Measurements from ENCODE around the gene GAPDHS. TPM values are rescaled to one million over a fixed set of nuclear protein-coding genes. Genes with fewer than 3 reads are reported as not detected.

Gene GAPDHS
- total RNA-seq, 4 donors from 2014 or later = not detected

DNA sequence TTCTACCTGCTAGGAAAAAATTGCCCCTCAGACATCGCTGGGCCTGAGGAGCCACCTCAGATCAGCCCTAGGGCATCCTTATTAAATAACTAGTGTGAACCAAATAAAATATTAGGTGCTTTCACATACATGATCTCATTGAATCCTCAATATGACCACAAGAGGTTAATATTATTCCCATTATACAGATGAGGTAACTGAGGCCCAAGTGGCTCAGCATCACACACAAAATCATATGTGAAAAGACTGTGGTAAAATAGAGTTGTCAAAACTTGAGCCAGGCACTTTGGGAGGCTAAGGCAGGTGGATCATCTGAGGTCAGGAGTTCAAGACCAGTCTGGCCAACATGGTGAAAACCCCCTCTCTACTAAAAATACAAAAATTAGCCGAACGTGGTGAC lies 16.9 kb upstream of the GAPDHS start:
- no peak for TF ChIP-seq POLR2A (IDR thresholded peaks at IDR 0.05)
- TF ChIP-seq, protein P1, sequence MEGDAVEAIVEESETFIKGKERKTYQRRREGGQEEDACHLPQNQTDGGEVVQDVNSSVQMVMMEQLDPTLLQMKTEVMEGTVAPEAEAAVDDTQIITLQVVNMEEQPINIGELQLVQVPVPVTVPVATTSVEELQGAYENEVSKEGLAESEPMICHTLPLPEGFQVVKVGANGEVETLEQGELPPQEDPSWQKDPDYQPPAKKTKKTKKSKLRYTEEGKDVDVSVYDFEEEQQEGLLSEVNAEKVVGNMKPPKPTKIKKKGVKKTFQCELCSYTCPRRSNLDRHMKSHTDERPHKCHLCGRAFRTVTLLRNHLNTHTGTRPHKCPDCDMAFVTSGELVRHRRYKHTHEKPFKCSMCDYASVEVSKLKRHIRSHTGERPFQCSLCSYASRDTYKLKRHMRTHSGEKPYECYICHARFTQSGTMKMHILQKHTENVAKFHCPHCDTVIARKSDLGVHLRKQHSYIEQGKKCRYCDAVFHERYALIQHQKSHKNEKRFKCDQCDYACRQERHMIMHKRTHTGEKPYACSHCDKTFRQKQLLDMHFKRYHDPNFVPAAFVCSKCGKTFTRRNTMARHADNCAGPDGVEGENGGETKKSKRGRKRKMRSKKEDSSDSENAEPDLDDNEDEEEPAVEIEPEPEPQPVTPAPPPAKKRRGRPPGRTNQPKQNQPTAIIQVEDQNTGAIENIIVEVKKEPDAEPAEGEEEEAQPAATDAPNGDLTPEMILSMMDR (IDR thresholded peaks at IDR 0.05 in 4 of 5, conservative IDR thresholded peaks at IDR 0.05 in 1 of 5) = no peak
- intact Hi-C loops (cut with DNase I; ENCODE audit: low total_unique reads) (no loop called here), in situ Hi-C loops (cut with MboI; ENCODE audit: low sequenced_read_pairs in 4 of 4) (no loop called here)
- Histone ChIP-seq H3K9me3 (no peaks in the 10 kb centered on the region), H3K4me3 (no peak overlapping the region), H3K27me3 (peaks cover 7 to 18% (median 14%) of the 10 kb centered on the region in 3 donors), H3K36me3 (no peaks in the 10 kb centered on the region), H3K4me1 (no peaks in the 10 kb centered on the region), H3K27ac (no peak overlapping the region)
- ATAC-seq = no peak
- DNase-seq = no peak

DNA sequence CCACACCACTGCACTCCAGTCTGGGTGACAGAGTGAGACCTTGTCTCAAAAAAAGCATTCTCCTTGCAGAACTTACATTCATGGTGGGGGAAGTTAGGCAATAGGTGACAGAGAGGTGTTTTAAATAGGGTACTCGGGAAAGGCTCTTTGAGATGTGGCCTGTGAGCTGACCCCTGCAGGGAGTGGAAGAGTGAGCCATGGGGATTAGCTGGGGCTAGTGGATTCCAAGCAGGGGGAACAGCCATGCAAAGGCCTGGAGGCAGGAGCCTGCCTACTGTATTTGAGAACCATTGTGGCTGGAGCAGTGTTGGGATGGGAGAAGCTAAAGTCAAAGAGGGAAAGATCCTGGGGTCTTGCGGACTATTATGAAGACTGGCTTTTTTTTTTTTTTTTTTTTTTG lies 15.9 kb upstream of the GAPDHS start:
- no peaks in the 10 kb centered on the region for H3K4me1 ChIP-seq
- TF ChIP-seq POLR2A (IDR thresholded peaks at IDR 0.05) = no peak
- TF ChIP-seq, protein P1 (IDR thresholded peaks at IDR 0.05 in 4 of 5, conservative IDR thresholded peaks at IDR 0.05 in 1 of 5) = no peak
- no peak for ATAC-seq
- H3K9me3 ChIP-seq = no peaks in the 10 kb centered on the region
- DNase-seq = no peak
- H3K4me3 ChIP-seq = no peak overlapping the region
- H3K27me3 ChIP-seq = peaks cover 7 to 10% (median 10%) of the 10 kb centered on the region in 3 donors
- H3K36me3 ChIP-seq = no peaks in the 10 kb centered on the region
- in situ Hi-C loops (cut with MboI; ENCODE audit: low sequenced_read_pairs in 4 of 4) (no loop called here), intact Hi-C loops (cut with DNase I; ENCODE audit: low total_unique reads) (no loop called here)
- no peak overlapping the region for H3K27ac ChIP-seq

DNA sequence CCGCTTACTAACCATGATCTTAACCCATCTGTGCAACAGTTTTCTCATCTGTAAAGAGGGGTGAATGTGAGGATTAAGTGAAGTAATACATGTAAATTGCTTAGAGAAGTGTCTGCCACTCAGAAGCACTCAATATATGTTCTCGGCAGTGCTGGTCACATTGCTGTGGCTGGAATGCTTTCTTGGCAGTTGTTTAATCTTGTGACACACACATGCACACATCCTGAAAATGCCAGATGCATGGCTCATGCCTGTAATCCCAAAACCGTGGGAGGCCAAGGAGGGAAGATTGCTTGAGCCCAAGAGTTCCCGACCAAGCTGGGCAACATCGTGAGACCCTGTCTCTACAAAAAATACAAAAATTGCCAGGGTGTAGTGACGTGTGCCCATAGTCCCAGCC lies 14.9 kb upstream of the GAPDHS start:
- ATAC-seq = no peak

DNA sequence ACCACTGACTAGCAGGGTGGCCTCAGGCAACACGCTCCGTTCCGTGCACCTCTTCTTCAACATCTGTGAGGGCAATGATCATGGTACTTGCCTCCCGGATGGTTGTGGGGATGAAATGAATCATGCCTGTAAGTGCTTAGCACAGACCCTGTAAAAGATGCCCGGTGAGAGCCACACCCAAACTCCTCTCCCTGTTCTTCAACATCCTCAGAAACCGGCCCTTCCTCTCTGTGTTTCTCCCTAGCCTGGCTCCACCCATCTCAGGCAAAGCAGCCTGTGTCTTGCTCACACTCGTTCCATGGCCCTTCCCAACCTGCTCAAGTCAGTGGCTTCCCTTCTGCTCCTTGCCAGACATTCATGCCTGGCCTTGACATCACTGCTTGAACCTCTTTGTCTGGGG lies 14.0 kb upstream of the GAPDHS start:
- Histone ChIP-seq H3K9me3 (no peaks in the 10 kb centered on the region), H3K27ac (no peak overlapping the region), H3K36me3 (no peaks in the 10 kb centered on the region), H3K4me1 (no peaks in the 10 kb centered on the region), H3K27me3 (peaks cover under 1 to 6% (median 4%) of the 10 kb centered on the region in 3 donors), H3K4me3 (no peak overlapping the region)
- in situ Hi-C loops (cut with MboI; ENCODE audit: low sequenced_read_pairs in 4 of 4) = no loop called here
- intact Hi-C loops (cut with DNase I; ENCODE audit: low total_unique reads) = no loop called here
- TF ChIP-seq, protein P1 (IDR thresholded peaks at IDR 0.05 in 4 of 5, conservative IDR thresholded peaks at IDR 0.05 in 1 of 5) = no peak
- TF ChIP-seq POLR2A (IDR thresholded peaks at IDR 0.05) = no peak
- DNase-seq = no peak
- no peak for ATAC-seq

More for the DNA sequence above, 14.9 kb upstream of the GAPDHS start:
- Histone ChIP-seq H3K4me3 (no peak overlapping the region), H3K4me1 (no peaks in the 10 kb centered on the region), H3K36me3 (no peaks in the 10 kb centered on the region), H3K27me3 (peaks cover 7 to 10% (median 9%) of the 10 kb centered on the region in 3 donors), H3K27ac (no peak overlapping the region), H3K9me3 (no peaks in the 10 kb centered on the region)
- no peak for TF ChIP-seq POLR2A (IDR thresholded peaks at IDR 0.05)
- TF ChIP-seq, protein P1 (IDR thresholded peaks at IDR 0.05 in 4 of 5, conservative IDR thresholded peaks at IDR 0.05 in 1 of 5) = no peak
- in situ Hi-C loops (cut with MboI; ENCODE audit: low sequenced_read_pairs in 4 of 4) (no loop called here), intact Hi-C loops (cut with DNase I; ENCODE audit: low total_unique reads) (no loop called here)
- DNase-seq = no peak

DNA sequence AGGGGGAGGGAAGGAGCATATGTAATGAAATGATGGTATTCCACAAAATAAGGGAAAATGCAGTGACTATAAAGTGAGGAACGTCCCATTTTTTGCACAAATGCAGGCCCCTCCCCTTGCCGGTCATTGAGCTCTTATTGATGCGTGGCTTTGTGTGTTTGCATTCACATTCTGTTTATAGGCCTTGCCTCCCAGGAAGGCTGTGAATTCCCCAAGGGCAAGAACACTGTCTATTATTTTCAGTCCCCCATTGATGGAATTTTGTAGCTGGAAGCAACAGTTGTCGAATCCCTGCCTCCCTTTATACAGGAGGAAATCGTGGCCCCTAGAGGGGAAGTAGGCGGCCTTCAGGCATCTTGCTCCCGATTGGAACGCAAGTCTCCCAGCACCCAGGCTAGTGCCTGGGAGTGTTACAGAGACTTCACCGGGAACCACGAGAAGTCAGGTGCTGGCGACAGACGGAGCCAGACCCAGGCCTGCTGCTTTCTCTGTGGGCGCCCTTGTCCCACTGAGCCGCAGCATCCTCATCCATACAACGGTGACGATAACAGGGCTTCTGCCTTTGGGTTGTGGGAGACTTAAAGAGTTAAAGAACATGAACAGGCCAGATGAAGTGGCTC lies 12.0 kb upstream of the GAPDHS start:
- Histone ChIP-seq H3K27me3 (peaks cover 6 to 9% (median 7%) of the 10 kb centered on the region in 3 donors), H3K4me3 (no peak overlapping the region), H3K36me3 (no peaks in the 10 kb centered on the region), H3K9me3 (no peaks in the 10 kb centered on the region), H3K4me1 (no peaks in the 10 kb centered on the region), H3K27ac (no peak overlapping the region)
- TF ChIP-seq, protein P1 (IDR thresholded peaks at IDR 0.05 in 4 of 5, conservative IDR thresholded peaks at IDR 0.05 in 1 of 5) = no peak
- no peak for TF ChIP-seq POLR2A (IDR thresholded peaks at IDR 0.05)
- in situ Hi-C loops (cut with MboI; ENCODE audit: low sequenced_read_pairs in 4 of 4) (no loop called here), intact Hi-C loops (cut with DNase I; ENCODE audit: low total_unique reads) (no loop called here)
- DNase-seq (no peak), ATAC-seq (no peak)
